Measurements from ENCODE around the gene ORM2. TPM values are rescaled to one million over a fixed set of nuclear protein-coding genes. Genes with fewer than 3 reads are reported as not detected.
A peak's percentile ranks its signal among the peaks of the same experiment; 100 is the strongest.

ORM2 gene
- total RNA-seq, 1 donor from 2014 or later = 0.64 TPM

GRCh38 chr9:114310471-114311450 is 18.9 kb upstream of the ORM2 start:
- peak in 1 of 2 donors; percentile 39 for DNase-seq (ENCODE audit: low spot score in 2 of 2)
- H3K36me3 ChIP-seq = peaks cover 0 to 3% of the 10 kb centered on the region in 2 donors
- H3K9me3 ChIP-seq = no peaks in the 10 kb centered on the region
- intact Hi-C loops (cut with DNase I) = no loop called here
- no peaks in the 10 kb centered on the region for H3K4me1 ChIP-seq
- H3K27me3 ChIP-seq = no peaks in the 10 kb centered on the region
- H3K27ac ChIP-seq = no peak overlapping the region
- TF ChIP-seq CTCF (IDR thresholded peaks at IDR 0.05) = no peak
- no peak overlapping the region for H3K4me3 ChIP-seq

DNA sequence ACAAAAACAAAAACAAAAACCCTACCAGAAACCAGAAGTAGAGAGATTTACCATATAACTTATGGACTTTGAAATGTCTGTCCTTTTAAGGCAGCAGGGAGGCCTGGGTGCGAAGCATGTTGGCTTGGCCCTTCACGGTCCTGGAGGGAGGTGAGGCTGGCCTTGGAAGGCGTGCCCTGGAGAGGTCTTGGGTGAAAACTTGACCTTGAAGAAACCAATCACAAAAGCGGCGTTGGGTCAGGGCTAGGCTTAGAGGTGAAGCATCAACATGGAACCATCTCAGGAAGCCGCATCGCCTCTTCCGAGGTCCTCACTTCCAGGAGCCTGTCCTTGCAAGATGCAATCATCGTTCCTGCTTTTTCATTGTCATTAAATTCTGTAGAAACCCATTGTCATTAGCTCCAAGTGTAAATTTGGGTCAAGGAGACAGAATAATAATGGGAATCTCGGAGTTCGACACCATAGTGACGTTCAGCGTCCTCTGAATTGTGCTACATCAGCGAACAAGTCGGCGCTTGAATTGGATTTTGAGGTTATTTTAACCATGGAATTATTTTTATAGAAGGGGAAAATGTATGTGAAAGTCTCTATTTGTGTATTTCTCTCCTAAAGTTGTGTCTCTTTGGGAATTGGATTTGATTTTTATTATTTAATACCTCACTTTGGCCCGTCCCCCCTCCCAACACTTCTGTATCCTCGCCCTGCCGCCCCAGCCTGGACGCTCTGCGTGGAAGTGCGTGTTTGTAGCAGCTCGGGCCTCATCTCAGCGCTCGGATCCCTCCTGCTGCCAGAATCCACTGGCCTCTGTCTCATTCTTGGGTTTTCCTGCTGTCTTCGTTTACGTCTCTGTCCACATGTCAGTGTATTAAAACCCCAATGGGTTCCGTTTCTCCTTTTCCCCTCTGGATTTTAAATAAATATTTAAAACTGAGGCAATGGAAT is 17.8 kb upstream of the ORM2 start:
- DNase-seq (ENCODE audit: low spot score in 2 of 2) = peak in 1 of 2 donors; percentile 59
- peaks cover 0 to 3% of the 10 kb centered on the region in 2 donors for H3K36me3 ChIP-seq
- no peaks in the 10 kb centered on the region for H3K9me3 ChIP-seq
- H3K4me1 ChIP-seq = no peaks in the 10 kb centered on the region
- intact Hi-C loops (cut with DNase I) = no loop called here
- no peak overlapping the region for H3K27ac ChIP-seq
- no peak overlapping the region for H3K4me3 ChIP-seq
- TF ChIP-seq CTCF (IDR thresholded peaks at IDR 0.05) = no peak
- no peaks in the 10 kb centered on the region for H3K27me3 ChIP-seq

- Histone ChIP-seq H3K27me3 (no peaks in the 10 kb centered on the region), H3K27ac (no peak overlapping the region), H3K36me3 (no peaks in the 10 kb centered on the region), H3K4me3 (no peak overlapping the region), H3K4me1 (no peaks in the 10 kb centered on the region), H3K9me3 (no peaks in the 10 kb centered on the region)
- TF ChIP-seq CTCF (IDR thresholded peaks at IDR 0.05) = no peak
- peak in 1 of 2 donors; percentile 28 for DNase-seq (ENCODE audit: low spot score in 2 of 2)
- intact Hi-C loops (cut with DNase I) = no loop called here
Observed at GRCh38 chr9:114312513-114312875, 17.2 kb upstream of the ORM2 start.

DNA sequence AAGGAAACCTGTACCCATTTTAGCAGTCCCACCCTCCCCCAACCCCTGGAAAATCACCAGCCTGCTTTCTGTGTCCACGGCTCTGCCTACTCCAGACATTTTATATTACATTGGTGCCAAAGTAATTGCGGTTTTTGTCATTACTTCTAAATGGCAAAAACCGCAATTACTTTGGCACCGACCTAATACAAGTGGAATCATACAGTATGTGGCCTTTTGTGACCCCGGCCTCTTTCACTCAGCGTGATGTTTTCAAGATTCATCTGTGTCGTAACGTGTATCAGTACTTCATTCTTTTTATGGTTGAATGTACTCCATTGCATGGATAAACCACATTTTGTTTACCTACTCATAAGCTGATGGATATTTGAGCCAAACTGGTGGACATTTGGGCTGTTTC is 16.5 kb upstream of the ORM2 start:
- DNase-seq (ENCODE audit: low spot score in 2 of 2) = peak in 1 of 2 donors; percentile 5
- no peak overlapping the region for H3K27ac ChIP-seq
- no peaks in the 10 kb centered on the region for H3K27me3 ChIP-seq
- H3K4me1 ChIP-seq = no peaks in the 10 kb centered on the region
- H3K4me3 ChIP-seq = no peak overlapping the region
- intact Hi-C loops (cut with DNase I) = no loop called here
- no peaks in the 10 kb centered on the region for H3K9me3 ChIP-seq
- no peaks in the 10 kb centered on the region for H3K36me3 ChIP-seq
- TF ChIP-seq CTCF (IDR thresholded peaks at IDR 0.05) = no peak

GRCh38 chr9:114314256-114314867 is 15.3 kb upstream of the ORM2 start:
- peak in 1 of 2 donors; percentile 37 for DNase-seq (ENCODE audit: low spot score in 2 of 2)
- H3K36me3 ChIP-seq = no peaks in the 10 kb centered on the region
- intact Hi-C loops (cut with DNase I) = no loop called here
- H3K4me3 ChIP-seq = no peak overlapping the region
- H3K9me3 ChIP-seq = no peaks in the 10 kb centered on the region
- H3K27ac ChIP-seq = peak overlapping the region; percentile 20 to 36
- no peaks in the 10 kb centered on the region for H3K27me3 ChIP-seq
- no peaks in the 10 kb centered on the region for H3K4me1 ChIP-seq
- TF ChIP-seq CTCF (IDR thresholded peaks at IDR 0.05) = no peak

All from ascending aorta (tissue), 2 donors.